HFF-Myc (cell line): Measurements from ENCODE around the gene HYCC2.
"Not testable (repeated sequence)": the region's sequence is repeated elsewhere in the genome, so short reads cannot be mapped to it uniquely, and the experiment has no call there.

Experiments used
- DNase-seq: peaks from one replicate; pipeline ENCODE4 v3.0.0-alpha.2; 2011; ENCODE audit warnings: low read depth; ENCODE audit errors: extremely low read depth
- H3K4me3 ChIP-seq: replicated peaks from 2 replicates; pipeline ENCODE4 v1.5.1; 2011; ENCODE audit warnings: low read depth, mild to moderate bottlenecking, control low read depth, low read length
- CTCF ChIP-seq: IDR thresholded peaks from 2 replicates; pipeline ENCODE4 v1.5.1; 2012; ENCODE audit warnings: mild to moderate bottlenecking, low read depth, low read length, control low read depth; ENCODE audit errors: missing control alignments

HYCC2 gene

GRCh38 chr2:201057087-201057521, 14.4 kb downstream of the HYCC2 start:
- H3K4me3 ChIP-seq = no peak overlapping the region
- TF ChIP-seq CTCF = no peak
- DNase-seq = no peak

GRCh38 chr2:201049455-201049854, 22.0 kb downstream of the HYCC2 start:
- H3K4me3 ChIP-seq = no peak overlapping the region
- TF ChIP-seq CTCF = no peak
- DNase-seq = no peak

GRCh38 chr2:201046881-201047280, 24.6 kb downstream of the HYCC2 start:
- TF ChIP-seq CTCF = no peak

GRCh38 chr2:201043050-201043449, 28.4 kb downstream of the HYCC2 start:
- not testable (repeated sequence) for H3K4me3 ChIP-seq, DNase-seq

More at GRCh38 chr2:201046881-201047280, 24.6 kb downstream of the HYCC2 start:
- no peak overlapping the region for H3K4me3 ChIP-seq
- no peak for DNase-seq

- DNase-seq, H3K4me3 ChIP-seq: not testable (repeated sequence)
Measured at GRCh38 chr2:201042451-201042850, 29.0 kb downstream of the HYCC2 start.

GRCh38 chr2:201040867-201041628, 30.4 kb downstream of the HYCC2 start:
- no peak for DNase-seq
- no peak for TF ChIP-seq CTCF
- no peak overlapping the region for H3K4me3 ChIP-seq

- no peak for DNase-seq
- no peak for TF ChIP-seq CTCF
- H3K4me3 ChIP-seq = no peak overlapping the region
Measured at GRCh38 chr2:201038855-201039254, 32.6 kb downstream of the HYCC2 start.

- not testable (repeated sequence) for DNase-seq, H3K4me3 ChIP-seq
Measured at GRCh38 chr2:201038361-201038760, 33.1 kb downstream of the HYCC2 start.

- not testable (repeated sequence) for H3K4me3 ChIP-seq, DNase-seq
Measured at GRCh38 chr2:201034355-201034754, 37.1 kb downstream of the HYCC2 start.
